Globus pallidus (tissue), 1 donor: ENCODE results near the gene LY86.

Experiments used
- DNase-seq: peaks from one replicate; pipeline ENCODE4 v3.0.0-alpha.2; 2015; ENCODE audit warnings: low spot score

LY86 gene

GRCh38 chr6:6570929-6571671, 17.4 kb upstream of the LY86 start:
- DNase-seq: no peak

- DNase-seq: no peak
These were observed 13.4 kb upstream of the LY86 start for GRCh38 chr6:6575143-6575542.

DNA sequence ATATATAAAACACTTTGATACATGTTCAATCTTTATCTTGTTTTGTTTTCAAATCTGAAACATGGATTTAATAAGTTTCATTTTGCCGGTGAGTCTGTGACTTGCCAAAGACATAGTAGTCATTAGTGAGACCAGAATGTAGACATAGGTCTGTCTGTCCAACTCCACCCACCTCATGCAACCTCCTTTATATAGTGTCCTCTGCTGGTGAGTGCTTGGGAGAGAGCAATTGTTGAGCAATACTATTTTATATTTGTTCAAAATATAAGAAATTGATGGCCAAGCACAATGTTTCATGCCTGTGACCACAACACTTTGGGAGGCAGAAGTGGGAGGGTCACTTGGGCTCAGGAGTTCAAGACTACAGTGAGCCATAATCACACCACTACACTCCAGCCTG, 10.8 kb upstream of the LY86 start:
- DNase-seq: no peak

DNA sequence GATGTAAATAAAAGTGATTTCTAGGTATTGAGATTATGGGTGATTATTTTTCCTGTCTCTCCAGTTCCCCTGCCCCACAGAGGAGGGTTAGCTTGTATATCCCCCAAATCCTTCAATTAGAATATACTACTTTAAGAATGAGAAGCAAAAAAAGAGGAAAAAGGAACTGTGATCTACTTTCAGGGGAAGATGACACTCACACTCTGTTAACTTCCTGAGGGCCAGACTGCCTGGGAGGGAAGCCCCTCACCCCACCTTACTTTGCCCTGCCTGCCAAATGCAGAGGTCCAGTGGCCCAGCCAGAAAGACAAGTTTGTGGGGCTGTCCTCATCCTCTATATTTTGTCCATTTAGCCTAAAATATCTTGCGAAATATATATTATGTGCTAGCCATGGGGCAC, 9.2 kb upstream of the LY86 start:
- DNase-seq: no peak

- no peak for DNase-seq
These were observed 8.2 kb upstream of the LY86 start for GRCh38 chr6:6580225-6580856.

DNA sequence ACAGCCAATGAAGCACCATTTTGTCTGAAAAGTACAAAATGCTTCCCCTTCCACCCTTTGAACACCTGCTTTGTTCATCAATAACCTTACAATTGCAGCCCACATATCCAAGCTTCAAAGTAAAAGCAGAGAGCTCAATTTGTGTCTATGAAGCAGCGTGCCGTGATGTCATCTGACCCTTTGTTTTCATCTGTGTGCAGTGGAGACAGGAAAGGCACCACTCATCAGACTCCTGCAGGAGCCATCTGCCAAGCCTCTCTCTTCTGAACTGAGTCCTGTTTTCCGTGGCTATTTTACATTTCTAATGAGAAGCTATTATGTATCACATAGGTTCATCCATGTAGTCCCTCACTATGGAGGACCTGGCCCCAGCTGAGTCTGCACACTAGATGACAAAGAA, 7.5 kb upstream of the LY86 start:
- DNase-seq: no peak

DNA sequence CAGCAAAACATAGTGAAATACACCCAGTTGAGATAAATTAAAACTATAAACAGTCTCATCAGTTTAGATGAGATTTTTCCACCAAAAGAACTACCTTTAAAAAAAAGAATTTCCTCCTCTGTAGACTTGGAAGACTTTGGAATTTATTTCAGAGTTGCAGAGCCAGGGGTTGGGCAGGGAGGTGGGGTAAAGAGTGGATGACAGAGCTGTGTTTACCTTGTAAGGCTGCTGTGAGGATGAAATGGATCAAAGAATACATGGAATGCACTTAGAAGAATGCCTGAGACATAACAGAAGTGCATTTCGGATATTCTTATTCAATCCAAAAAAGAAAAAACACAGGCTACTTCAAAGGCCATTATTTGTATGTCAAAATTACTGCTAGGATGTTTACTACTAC, 6.4 kb upstream of the LY86 start:
- DNase-seq: no peak

- no peak for DNase-seq
These were observed 4.7 kb upstream of the LY86 start for GRCh38 chr6:6583836-6584235.

- DNase-seq: no peak
These were observed 4.1 kb upstream of the LY86 start for GRCh38 chr6:6584310-6585002.

DNA sequence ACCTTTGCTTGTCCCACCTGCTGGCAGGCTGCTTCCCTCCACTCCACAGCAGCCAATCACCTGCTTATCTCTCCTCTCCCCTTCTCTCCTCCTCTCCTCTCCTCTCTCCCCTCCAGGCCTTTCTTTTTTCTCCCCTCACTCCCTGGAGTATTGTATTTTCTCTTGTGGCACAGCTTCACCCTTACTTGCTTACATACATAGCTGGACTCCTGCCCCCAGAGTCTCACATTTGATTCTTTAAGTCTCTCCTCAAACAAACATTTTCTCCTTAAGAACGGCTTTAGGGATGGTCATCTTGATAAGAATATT, 3.6 kb upstream of the LY86 start:
- no peak for DNase-seq

DNA sequence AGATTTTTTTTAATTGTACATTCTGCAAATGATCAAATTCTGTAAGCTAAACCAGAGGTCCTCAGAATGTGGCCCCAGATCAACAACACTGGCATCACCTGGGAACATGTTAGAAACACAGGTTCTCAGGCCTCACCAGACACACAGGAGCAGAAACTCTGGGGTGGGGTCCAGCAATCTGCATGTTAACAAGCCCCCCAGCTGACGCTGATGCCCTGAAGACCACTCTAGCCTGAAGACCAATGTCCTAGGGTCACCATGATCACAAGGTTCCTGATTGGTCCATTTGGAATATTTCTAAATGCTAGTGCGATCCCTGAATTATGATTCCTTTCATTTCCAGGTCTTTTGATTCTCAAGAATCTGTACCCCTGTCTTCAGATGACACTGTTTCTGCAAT, 2.4 kb upstream of the LY86 start:
- no peak for DNase-seq

DNA sequence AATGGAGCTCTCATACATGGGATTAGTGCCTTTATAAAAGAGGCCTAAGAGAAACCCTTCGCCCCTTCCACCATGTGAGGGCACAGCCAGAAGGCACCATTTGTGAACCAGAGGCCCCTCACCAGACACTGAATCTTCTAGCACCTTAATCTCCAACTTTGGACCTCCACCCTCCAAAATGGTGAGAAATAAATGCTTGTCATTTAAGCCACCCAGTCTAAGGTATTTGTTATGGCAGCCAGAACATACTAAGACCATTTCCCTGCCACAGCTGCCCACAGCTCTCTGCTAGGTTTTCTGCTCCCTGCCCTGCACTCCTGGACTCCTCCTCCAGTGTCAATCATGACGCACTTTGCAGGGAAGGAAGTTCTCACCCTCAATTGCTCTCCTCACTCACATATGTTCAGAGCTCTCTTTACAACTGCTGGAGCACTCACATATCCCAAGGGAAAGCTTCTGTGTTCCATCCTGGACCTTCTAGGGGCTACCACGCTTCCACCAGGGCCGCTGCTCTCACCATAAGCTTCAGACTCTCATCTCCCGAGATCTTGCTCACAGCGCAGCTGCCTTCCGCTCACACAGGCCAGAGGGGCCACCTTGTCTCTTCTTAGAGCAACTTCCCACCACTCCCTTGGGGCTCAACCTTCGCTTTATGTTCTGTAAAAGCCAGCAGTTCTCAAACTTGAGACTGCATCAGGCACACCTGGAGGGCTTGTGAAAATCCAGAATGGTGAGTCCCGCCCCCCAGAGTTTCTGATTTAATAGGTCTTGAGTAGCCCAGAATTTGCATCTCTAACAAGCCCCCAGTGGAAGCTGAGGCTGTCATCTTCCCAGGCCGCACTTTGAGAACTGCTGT, 1.6 kb upstream of the LY86 start:
- DNase-seq: no peak

- no peak for DNase-seq
These were observed 840 bp upstream of the LY86 start for GRCh38 chr6:6587696-6588063.

DNA sequence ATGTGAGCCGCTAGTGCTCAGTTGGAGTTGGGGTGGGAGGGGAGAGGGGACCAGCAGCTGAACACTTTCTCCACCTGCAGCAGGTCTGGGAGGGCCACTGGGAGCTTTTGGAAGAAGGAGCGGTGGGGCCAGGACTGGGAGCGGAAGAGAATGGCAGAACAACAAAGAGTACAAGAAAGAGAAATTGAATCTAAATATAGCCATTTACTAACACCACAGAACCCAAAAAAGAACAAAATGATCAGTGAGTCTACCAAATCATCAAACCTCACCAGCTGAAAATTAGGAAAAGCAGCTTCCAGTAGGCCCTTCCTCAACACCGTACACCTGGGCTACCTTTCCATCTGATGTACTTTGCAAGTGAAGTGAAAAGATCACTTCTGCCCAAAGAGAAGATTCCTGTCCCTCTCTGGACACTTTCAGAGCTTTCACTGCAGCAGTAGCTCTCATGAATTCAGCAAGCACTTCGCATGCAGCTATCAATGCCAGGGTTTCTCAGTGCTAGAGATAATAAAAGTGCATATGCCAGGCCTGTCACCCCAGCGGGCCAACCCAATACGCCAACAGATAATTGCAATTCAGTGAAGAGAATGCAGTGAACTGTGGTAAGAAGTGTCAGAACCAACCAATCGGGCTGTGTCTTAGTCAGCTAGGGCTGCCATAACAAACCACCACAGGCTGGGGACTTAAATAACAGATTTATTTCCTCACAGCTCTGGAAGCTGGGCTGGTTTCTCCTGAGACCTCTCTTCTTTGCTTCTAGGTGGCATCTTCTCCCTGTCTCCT, 597 bp downstream of the LY86 start:
- DNase-seq: no peak

DNA sequence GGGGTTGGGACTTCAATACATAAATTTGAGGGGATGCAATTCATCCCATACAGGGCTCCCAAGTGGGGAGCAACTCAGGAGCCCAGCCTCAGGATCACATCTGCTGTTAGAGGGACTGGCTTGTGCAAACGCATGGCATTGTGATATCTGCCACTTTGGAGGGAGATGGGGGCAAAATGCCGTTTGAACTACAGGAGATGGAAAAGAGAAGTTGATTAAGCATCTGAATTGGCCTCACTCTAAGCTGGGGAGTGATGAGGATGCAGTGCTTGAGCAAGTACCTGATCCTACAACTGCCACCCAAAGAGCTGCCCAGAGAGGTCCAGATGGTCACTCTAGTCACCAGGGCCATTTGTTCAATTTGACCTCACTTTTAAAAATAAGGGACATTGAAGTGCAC, 2.0 kb downstream of the LY86 start:
- no peak for DNase-seq

GRCh38 chr6:6591778-6592465, 3.4 kb downstream of the LY86 start:
- DNase-seq: peak; percentile 67

GRCh38 chr6:6592826-6593475, 4.4 kb downstream of the LY86 start:
- DNase-seq: no peak

DNA sequence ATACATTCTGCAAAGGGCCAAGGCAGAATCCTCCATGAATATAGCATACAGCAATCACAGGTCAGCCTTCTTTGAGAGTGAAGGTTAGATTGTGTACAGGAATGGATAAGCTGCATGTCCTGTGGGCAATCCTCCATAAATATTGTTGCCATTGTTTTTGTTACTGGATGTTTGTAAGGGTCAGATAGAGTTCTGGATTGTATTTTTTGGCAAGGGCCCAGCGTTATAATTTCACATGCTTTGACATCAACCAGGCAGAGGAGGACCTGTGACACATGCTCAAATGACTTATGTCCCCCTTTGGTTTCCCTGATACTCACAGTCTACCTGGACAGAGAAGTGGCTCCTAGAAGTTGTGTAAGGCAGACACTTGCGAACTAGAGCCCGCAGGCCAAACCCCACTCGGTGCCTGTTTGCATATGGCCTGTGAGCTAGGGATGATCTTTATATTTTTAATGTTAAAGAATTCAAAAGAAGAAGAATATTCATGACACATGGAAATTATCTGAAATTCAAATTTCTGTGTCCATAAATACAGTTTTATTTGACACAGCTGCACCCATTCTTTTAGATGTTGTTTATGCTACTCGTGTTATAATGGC, 5.4 kb downstream of the LY86 start:
- no peak for DNase-seq

GRCh38 chr6:6595025-6595424, 6.5 kb downstream of the LY86 start:
- DNase-seq: no peak

DNA sequence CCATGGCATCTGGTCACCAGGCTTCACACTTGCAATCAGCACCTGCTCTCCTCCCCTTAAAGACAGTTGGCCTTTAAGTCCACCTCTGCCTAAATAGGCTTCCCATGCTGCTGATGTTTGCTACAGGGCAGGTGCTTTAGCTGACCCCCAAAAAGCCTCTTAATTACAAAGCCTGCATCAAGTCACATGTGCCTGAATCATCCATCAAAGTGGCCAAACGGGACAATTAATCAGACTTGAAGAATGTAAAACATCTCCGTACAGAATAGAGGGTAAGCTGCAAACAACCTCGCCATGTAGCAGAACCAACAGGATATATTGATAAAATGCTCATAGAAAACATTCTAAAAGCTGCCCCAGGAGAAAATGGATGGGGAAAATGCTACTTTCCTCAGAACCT, 7.4 kb downstream of the LY86 start:
- no peak for DNase-seq
